IMR-90 (cell line): Measurements from ENCODE around the gene WASL. TPM values are rescaled to one million over a fixed set of nuclear protein-coding genes. Genes with fewer than 3 reads are reported as not detected.

Source experiments
- ATAC-seq: fragments of 200-7000 bp; cut with Tn5 transposase; 2 replicates; pipeline ENCODE4 v1.9.1; 2020; ENCODE audit warnings: low read depth, mild to moderate bottlenecking, moderate library complexity
- BruUV-seq: library from RNA; stranded (reverse); fragments of 400-500 nt; replicated peaks from 2 replicates; lab custom pipeline; 2021; lab: Mats Ljungman, UMichigan
- CTCF ChIA-PET: fragments of 300-600 bp; formaldehyde crosslinking; extraction: SDS; loops from one replicate; lab custom pipeline; 2021; ENCODE audit warnings: antibody characterized with exemption; lab: Yijun Ruan, JAX
- POLR2A ChIA-PET: fragments of 300-600 bp; sonication (Branson Sonifier 250); formaldehyde crosslinking; loops from one replicate; lab custom pipeline; 2022; ENCODE audit warnings: antibody characterized with exemption; ENCODE audit not compliant: unreplicated experiment; lab: Charles Lee
- DNase-seq: peaks from one replicate; pipeline ENCODE4 v3.0.0; 2013
- H2AFZ ChIP-seq: replicated peaks from 2 replicates; pipeline ENCODE3; 2013; ENCODE audit warnings: low read length, mild to moderate bottlenecking; ENCODE audit not compliant: poor library complexity
- H2AK5ac ChIP-seq: 2 replicates; pipeline ENCODE4 v1.6.1; 2013; ENCODE audit warnings: low read depth, low read length, inconsistent platforms
- H2AK9ac ChIP-seq: replicated peaks from 2 replicates; pipeline ENCODE3; 2013; ENCODE audit warnings: mild to moderate bottlenecking, low read depth, low read length, moderate library complexity; ENCODE audit not compliant: poor library complexity
- H2BK120ac ChIP-seq: 2 replicates; pipeline ENCODE4 v1.6.1; 2013; ENCODE audit warnings: low read depth, low read length, inconsistent platforms
- H2BK15ac ChIP-seq: 3 replicates; pipeline ENCODE4 v1.6.1; 2013; ENCODE audit warnings: low read depth, low read length, inconsistent platforms
- H2BK20ac ChIP-seq: 2 replicates; pipeline ENCODE4 v1.6.1; 2013; ENCODE audit warnings: low read depth, mild to moderate bottlenecking, inconsistent platforms, low read length, moderate library complexity
- H2BK5ac ChIP-seq: 2 replicates; pipeline ENCODE4 v1.6.1; 2013; ENCODE audit warnings: mild to moderate bottlenecking, low read depth, low read length, inconsistent platforms; ENCODE audit not compliant: poor library complexity, severe bottlenecking
- H3K14ac ChIP-seq: replicated peaks from 2 replicates; pipeline ENCODE4 v1.6.1; 2013; ENCODE audit warnings: low read depth, low read length, inconsistent platforms
- H3K18ac ChIP-seq: 2 replicates; pipeline ENCODE4 v1.6.1; 2013; ENCODE audit warnings: low read depth, low read length, control low read depth
- H3K23ac ChIP-seq: 2 replicates; pipeline ENCODE4 v1.6.1; 2013; ENCODE audit warnings: low read depth, low read length, inconsistent platforms
- H3K27ac ChIP-seq: 2 replicates; pipeline ENCODE4 v1.5.1; 2013; ENCODE audit warnings: mild to moderate bottlenecking, control low read depth, low read length; ENCODE audit not compliant: insufficient read depth
- H3K27me3 ChIP-seq: 2 replicates; pipeline ENCODE4 v1.6.1; 2013; ENCODE audit warnings: low read length; ENCODE audit not compliant: control insufficient read depth, insufficient read depth
- H3K36me3 ChIP-seq: 2 replicates; pipeline ENCODE4 v1.6.1; 2013; ENCODE audit warnings: low read length, mixed read lengths; ENCODE audit not compliant: control insufficient read depth, insufficient read depth
- H3K4ac ChIP-seq: 2 replicates; pipeline ENCODE4 v1.6.1; 2013; ENCODE audit warnings: low read depth, low read length, inconsistent platforms
- H3K4me1 ChIP-seq: 2 replicates; pipeline ENCODE4 v1.6.1; 2013; ENCODE audit warnings: low read length, mixed read lengths; ENCODE audit not compliant: control insufficient read depth, insufficient read depth
- H3K4me2 ChIP-seq: 2 replicates; pipeline ENCODE4 v1.6.1; 2013; ENCODE audit warnings: low read depth, mild to moderate bottlenecking, control low read depth, low read length, moderate library complexity
- H3K4me3 ChIP-seq: 2 replicates; pipeline ENCODE4 v1.5.1; 2013; ENCODE audit warnings: low read depth, mild to moderate bottlenecking, control low read depth, low read length, moderate library complexity; ENCODE audit not compliant: insufficient read depth
- H3K56ac ChIP-seq: 2 replicates; pipeline ENCODE4 v1.6.1; 2013; ENCODE audit warnings: low read length, inconsistent platforms; ENCODE audit not compliant: insufficient read depth; ENCODE audit errors: extremely low read depth
- H3K79me1 ChIP-seq, 2 experiments: 2 replicates each; pipeline ENCODE4 v1.6.1; 2013; ENCODE audit warnings: low read length in 2 of 2, inconsistent platforms in 1 of 2, low read depth in 1 of 2
- H3K9ac ChIP-seq: 2 replicates; pipeline ENCODE4 v1.6.1; 2013; ENCODE audit warnings: low read depth, low read length, control low read depth
- H3K9me1 ChIP-seq: 2 replicates; pipeline ENCODE4 v1.6.1; 2013; ENCODE audit warnings: low read length, inconsistent platforms; ENCODE audit not compliant: insufficient read depth
- H3K9me3 ChIP-seq: 2 replicates; pipeline ENCODE4 v1.6.1; 2013; ENCODE audit warnings: low read length; ENCODE audit not compliant: control insufficient read depth, insufficient read depth
- H4K20me1 ChIP-seq: 2 replicates; pipeline ENCODE4 v1.6.1; 2013; ENCODE audit warnings: low read length, inconsistent platforms; ENCODE audit not compliant: insufficient read depth
- H4K5ac ChIP-seq: 2 replicates; pipeline ENCODE4 v1.6.1; 2013; ENCODE audit warnings: mild to moderate bottlenecking, low read depth, low read length, control low read depth
- H4K8ac ChIP-seq, 2 experiments: 2 replicates each; pipeline ENCODE4 v1.6.1; 2013; ENCODE audit warnings: low read depth in 2 of 2, low read length in 2 of 2, control low read depth in 1 of 2, inconsistent platforms in 1 of 2
- H4K91ac ChIP-seq: 2 replicates; pipeline ENCODE4 v1.6.1; 2013; ENCODE audit warnings: low read depth, low read length, inconsistent platforms; ENCODE audit not compliant: insufficient read depth
- CEBPB ChIP-seq: IDR thresholded peaks from 2 replicates; pipeline ENCODE4 v1.6.1; 2012; ENCODE audit warnings: low read depth, low read length, improper control_type of control experiment
- SMC3 ChIP-seq: fragments of 150-350 bp; IDR thresholded peaks from 2 replicates; pipeline ENCODE4 v1.6.1; 2016; ENCODE audit warnings: low read depth, mild to moderate bottlenecking, antibody characterized with exemption, low read length, moderate library complexity
- WGBS, 2 experiments: methylation state at CpG; one replicate each; pipeline versions ENCODE4 v1.1.5 to v1.1.7; 2013; ENCODE audit warnings: missing lambda C conversion rate in 2 of 2; ENCODE audit not compliant: insufficient read length in 1 of 2; ENCODE audit errors: extremely low coverage in 2 of 2; 5-methylcytosine and 5-hydroxymethylcytosine counted together
- dilution Hi-C: fragments of 300-500 bp; cut with HindIII; formaldehyde crosslinking; loops from one replicate; pipeline ENCODE4 v1.14.3; 2018; ENCODE audit warnings: low sequenced_read_pairs; ENCODE audit not compliant: unreplicated experiment
- in situ Hi-C: fragments of 300-500 bp; cut with MboI; formaldehyde crosslinking; loops from 3 replicates; pipeline ENCODE4 v1.14.3; 2019; ENCODE audit warnings: low sequenced_read_pairs, inconsistent platforms, mixed read lengths
- intact Hi-C: fragments of 100-400 bp; cut with micrococcal nuclease; formaldehyde crosslinking; loops from 2 replicates; pipeline ENCODE4 v1.10.0; 2022
- polyA plus RNA-seq, 3 experiments: library from polyadenylated mRNA; depleted of rRNA; stranded (reverse); fragments of >200 nt; gene quantifications; 2 replicates each; pipeline ENCODE4 v1.2.3, GENCODE V29; 2012; ENCODE audit warnings: low replicate concordance in 1 of 3
- total RNA-seq: library from RNA; depleted of rRNA; stranded (reverse); fragments of >200 nt; gene quantifications from 2 replicates; pipeline ENCODE4 v1.2.3, GENCODE V29; 2012

Gene WASL
- total and polyA plus RNA-seq, 2 of the 4 experiments (the other 2 are of a cell fraction) = 2.3 to 7.9 TPM

- no peak for DNase-seq
- no TSS peak for BruUV-seq
- no peak overlapping the region for H3K4ac ChIP-seq
- H4K5ac ChIP-seq = no peak overlapping the region
- peaks cover 7% of the 10 kb centered on the region; the same call in 1 of the 2 replicates for H3K9me1 ChIP-seq
- CTCF ChIA-PET = no interaction called here
- H3K9me3 ChIP-seq = no peaks in the 10 kb centered on the region
- no CpG with 5 or more reads among the region's 2 CpGs for WGBS, 2 experiments
- no peak overlapping the region for H2BK20ac ChIP-seq
- H2BK15ac ChIP-seq = no peak overlapping the region
- in situ Hi-C loops (no loop called here), dilution Hi-C loops (no loop called here), intact Hi-C loops (no loop called here)
- peaks cover 7% of the 10 kb centered on the region; the same call in 1 of the 2 replicates for H3K4me1 ChIP-seq
- no peak overlapping the region for H3K18ac ChIP-seq
- TF ChIP-seq CEBPB (0 out of 2 replicates have a peak, but pooled peaks have one; percentile 4), SMC3 (no peak)
- no peak overlapping the region for H3K9ac ChIP-seq
- no peak overlapping the region for H2AK9ac ChIP-seq
- POLR2A ChIA-PET = no interaction called here
- no peak overlapping the region for H3K14ac ChIP-seq
- peaks cover 40% of the 10 kb centered on the region; the same call in 1 of the 2 replicates for H4K20me1 ChIP-seq
- H3K56ac ChIP-seq = no peak overlapping the region
- H3K36me3 ChIP-seq = no peaks in the 10 kb centered on the region
- H2AFZ ChIP-seq = no peak overlapping the region
- H2BK120ac ChIP-seq = no peak overlapping the region
- H4K91ac ChIP-seq = no peak overlapping the region
- no peak overlapping the region for H3K27ac ChIP-seq
- H3K27me3 ChIP-seq = no peaks in the 10 kb centered on the region
- H3K4me3 ChIP-seq = no peak overlapping the region
- no peak overlapping the region for H4K8ac ChIP-seq
- H3K79me1 ChIP-seq = peaks cover 17 to 72% of the 10 kb centered on the region in 2 experiments
- no peak overlapping the region for H2AK5ac ChIP-seq
- H2BK5ac ChIP-seq = no peak overlapping the region
- H3K23ac ChIP-seq = peak overlapping the region; percentile 25; the same call in 1 of the 2 replicates
- no peak for ATAC-seq
- H3K4me2 ChIP-seq = no peak overlapping the region
Measured at GRCh38 chr7:123719197-123719721, 29.5 kb downstream of the WASL start.
